Mesenteric fat pad (tissue), 1 donor: Measurements from ENCODE around the gene MAP7. TPM values are rescaled to one million over a fixed set of nuclear protein-coding genes. Genes with fewer than 3 reads are reported as not detected.

Experiments used
- DNase-seq: peaks from one replicate; pipeline ENCODE4 v3.0.0-alpha.2; 2020; ENCODE audit warnings: low spot score
- total RNA-seq: library from RNA; stranded (reverse); fragmentation: NEBNext Ultra II Directional; extraction: Animal tissue kit (Norgen Biotek cat#: 25700); gene quantifications from one replicate; pipeline ENCODE4 v1.2.1, GENCODE V29; 2021
- donor health status: DM: yes; HTN: yes; CAD: no.

Gene MAP7
- total RNA-seq, 1 donor from 2014 or later, result 5.2 TPM

DNA sequence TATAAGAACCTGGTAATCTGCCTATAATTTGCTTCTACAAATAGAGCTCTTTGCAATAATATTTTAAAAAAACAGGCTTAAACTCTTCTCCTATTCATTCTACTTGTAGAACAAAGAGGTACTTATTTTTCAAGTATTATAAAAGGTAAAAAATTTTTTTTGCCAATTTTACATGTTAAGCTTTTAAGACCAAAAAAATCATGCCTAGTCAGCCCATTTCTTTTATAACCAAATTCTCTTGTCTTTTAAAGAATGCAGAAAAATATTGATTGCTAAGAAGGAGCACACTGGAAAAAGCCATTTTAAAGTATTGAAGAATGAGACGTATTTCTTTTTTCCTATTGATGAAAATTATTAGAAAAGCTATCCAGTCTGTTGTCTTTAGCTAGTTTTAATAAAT, 206.5 kb downstream of the MAP7 start:
- DNase-seq, result no peak

DNA sequence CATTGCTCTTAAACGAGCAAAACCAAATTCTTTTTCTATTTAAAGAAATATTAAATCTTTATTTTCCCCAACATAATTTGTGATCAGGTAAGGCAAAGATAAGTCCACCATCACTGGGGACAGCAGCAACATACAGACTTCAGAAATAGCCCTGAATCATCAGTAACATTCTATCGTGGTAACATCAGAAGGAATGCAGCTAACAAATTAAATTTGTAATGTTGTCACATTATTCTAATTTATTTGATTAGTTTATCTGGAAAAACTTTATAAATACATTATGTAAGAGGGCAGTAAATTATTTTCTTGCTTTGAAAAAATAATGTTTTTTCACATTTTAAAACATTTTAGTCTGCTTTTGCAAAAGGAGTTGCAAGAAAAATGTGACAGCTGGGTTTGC, 206.9 kb downstream of the MAP7 start:
- no peak for DNase-seq

DNA sequence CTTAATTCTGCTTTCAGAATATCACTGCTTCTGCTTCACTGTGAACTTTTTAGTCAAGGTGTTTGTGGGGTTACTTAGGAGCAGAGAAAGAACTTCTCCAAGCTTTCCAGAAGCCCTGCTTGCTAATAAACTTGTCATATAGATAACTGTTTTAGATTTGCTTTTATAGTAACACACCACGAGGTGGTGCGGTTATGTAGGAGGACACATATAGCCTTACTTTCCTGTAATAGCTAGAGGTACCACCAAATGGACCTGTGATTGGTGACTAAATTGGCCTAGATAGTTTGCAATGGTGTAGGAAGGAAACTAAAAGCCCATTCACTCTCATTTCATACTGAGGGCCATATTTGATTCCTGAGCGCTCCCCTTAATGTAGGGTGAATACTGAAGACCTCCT, 208.3 kb downstream of the MAP7 start:
- DNase-seq, result no peak

DNA sequence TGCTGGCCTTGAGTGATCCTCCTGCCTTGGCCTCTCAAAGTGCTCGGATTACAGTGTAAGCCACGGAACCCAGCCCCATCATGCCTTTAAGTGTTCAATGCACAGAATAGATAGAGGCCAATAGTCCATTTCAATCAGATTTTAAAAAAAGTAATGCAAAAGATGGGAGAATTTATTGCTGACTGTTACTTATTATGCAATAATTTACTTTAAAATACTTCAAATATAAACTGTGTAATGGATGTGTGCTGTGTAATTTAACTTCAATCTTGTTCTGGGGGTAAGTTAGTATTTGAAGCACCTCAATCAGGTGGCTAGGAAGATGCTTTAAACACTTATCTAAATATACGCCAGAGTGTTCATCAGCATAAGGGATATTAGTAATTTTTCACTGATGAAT, 208.9 kb downstream of the MAP7 start:
- no peak for DNase-seq

DNA sequence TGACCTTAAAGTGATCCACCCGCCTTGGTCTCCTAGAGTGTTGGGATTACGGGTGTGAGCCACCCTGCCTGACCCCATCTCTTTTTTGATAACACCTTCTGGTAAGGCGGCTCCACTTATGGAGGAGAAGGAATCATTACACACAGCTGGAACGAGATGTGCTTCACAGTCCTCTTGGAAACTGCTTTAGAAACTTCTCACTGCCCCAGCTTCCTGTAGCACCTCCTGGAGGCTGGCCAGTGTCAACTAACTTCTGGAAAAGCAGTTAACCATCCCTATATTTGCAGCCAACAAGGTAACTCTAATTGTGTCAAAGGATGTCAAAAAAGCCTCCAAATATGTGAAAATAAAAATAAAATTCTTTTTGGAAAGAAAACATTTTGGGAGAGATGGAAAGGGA, 211.7 kb downstream of the MAP7 start:
- DNase-seq, result no peak

DNA sequence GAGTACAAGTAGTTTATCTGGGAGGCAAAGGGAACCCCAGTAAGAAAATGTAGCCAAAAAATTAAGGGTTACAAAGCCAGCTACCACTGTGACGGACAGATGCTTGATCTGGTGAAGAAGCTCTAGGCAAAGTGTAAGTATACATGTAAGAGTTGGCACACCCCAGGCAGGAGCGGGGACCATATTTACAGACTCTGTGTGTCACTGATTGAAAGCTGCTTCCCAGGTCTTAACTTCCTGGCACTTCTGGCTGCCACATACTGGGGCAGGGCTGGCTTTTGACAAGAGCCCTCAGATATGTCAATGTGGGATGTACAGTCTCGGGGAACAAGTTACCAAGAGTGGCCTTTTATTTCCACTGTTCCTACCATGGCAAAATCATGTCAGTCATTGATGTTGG, 212.6 kb downstream of the MAP7 start:
- DNase-seq, result no peak

DNA sequence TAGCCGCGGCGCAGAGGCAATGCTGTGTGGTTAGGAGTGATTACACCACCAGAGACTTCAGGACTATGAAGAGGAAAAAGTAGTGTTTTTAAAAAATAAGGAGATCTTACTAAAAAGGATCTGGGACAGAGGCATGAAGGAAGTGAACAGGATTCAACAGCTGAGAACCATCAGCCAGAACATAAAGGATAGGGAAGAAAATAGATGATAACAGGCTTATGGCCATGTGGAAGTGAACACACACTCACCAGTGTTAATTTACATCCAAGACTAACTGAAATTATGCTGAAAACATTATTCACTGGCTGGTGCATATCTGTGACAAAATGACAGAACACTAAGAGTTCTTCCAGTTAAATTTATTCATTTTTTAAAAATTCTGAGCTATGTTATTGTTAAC, 213.1 kb downstream of the MAP7 start:
- no peak for DNase-seq

DNA sequence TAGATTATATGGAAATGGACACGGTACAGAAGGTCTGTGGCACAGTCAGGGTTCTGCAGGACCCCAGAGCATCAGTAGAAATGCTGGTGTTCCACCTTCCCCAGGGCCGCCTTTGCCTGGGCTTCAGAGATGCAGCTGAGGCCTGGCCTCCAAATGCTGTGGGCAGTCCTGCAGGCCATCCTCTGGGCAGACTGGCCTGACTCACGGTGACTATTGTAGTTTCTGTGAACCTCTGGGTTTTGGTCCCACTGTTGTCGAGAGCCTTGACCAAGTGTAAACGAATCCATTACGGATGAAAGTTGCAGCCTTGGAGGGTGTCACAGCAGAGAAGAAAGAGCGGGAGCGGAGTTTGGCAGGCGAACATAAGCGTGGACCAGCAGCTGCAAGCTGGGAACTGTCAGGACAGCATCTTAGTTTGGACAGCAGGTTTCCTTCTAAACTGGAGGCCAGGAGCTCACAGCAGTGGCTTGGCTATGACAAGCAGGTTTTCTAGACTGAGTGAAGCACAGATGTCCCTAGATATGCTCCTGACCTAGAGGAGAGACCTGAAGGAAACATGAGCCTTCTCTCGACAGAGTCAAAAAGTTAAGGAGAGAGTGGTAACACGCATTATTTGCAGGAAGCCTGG, 214.4 kb downstream of the MAP7 start:
- no peak for DNase-seq

DNA sequence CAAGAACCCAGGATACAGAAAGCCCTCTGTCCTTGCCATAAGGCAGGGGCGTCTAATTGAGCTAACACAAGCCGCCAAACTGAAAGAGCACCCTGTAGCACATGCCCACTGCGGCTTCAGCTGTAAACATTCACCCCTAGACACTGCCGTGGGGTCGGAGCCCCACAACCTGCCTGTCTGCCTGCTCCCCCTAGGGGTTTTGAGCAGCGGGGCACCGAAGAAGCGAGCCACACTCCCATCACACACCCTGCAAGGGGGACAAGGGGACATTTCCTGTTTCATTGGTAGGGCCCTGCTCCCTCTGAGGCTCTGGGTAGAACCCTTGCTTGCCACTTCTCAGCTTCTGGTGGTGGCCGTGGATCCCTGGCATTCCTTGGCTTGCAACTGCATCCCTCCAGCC, 215.4 kb downstream of the MAP7 start:
- no peak for DNase-seq

DNA sequence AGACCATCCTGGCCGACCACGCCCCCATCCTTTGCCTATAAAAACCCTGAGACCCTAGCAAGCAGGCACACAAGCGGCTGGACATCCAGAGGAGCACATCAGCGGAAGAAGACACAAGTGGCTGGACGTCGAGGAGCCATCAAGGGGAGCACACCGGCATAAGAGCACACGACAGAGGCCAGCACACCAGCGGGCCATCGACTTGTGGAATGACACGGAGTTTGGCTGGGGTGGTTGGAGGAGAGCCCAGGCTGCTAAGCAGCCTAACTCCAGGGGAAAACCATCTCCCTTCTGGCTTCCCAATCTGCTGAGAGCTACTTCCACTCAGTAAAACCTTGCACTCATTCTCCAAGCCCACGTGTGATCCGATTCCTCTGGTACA, 215.8 kb downstream of the MAP7 start:
- no peak for DNase-seq

DNA sequence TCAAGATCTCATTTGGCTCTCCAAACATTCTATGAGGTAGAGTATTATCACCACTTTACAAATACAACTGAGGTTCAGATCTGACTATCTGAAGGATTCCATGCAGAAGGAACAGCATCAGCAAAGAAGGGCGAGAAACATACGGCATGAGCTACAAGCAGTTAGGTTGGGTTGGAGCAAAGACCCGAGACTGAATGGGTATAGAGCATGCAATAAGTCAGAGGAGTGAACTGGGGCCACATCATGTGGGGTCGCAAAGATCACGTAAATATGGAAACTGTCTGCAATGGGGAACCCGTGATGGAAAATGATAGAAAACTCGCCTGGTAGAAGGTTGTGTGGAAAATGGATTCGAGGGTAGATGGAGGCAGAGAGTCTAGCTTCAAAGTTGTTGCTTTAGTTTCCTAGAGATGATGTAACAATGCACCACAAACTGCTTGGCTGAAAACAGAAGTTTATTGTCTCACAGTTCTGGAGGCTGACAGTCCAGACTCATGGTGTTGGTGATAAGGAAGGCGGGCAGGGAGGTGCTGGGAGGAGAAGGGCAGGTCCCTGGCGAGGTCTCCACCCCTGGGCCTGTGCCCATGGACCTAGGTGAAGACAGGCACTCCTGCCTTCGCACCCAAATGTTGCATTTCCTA, 216.3 kb downstream of the MAP7 start:
- no peak for DNase-seq

DNA sequence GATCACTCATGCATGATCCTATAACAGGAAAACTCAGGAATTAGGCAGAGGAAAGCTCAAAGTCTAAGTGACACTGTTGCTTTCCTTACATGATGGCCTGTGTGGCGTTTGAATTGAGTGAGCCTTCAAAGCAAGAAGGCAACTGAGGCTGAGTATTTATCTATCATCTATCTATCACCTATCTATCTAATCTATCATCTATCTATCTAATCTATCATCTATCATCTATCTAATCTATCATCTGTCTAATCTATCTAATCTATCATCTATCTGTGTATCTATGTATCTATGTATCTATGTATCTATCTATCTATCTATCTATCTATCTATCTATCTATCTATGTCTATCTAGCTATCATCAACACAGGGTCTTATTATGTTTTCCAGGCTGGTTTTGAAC, 218.8 kb downstream of the MAP7 start:
- DNase-seq, result no peak

DNA sequence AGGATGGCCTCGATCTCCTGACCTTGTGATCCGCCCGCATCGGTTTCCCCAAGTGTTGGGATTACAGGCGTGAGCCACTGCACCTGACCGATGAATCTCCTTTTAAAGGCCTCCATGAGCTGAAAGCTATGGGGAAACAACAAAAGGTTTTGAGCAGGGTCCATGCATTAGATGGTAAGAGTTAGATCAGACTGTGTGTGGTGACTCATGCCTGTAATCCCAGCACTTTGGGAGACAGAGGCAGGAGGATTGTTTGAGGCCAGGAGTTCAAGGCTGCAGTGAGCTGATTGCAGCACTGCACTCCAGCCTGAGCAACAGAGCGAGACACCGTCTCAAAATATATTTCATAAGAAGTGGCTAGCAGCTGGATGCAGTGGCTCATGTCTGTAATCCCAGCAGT, 219.6 kb downstream of the MAP7 start:
- no peak for DNase-seq

DNA sequence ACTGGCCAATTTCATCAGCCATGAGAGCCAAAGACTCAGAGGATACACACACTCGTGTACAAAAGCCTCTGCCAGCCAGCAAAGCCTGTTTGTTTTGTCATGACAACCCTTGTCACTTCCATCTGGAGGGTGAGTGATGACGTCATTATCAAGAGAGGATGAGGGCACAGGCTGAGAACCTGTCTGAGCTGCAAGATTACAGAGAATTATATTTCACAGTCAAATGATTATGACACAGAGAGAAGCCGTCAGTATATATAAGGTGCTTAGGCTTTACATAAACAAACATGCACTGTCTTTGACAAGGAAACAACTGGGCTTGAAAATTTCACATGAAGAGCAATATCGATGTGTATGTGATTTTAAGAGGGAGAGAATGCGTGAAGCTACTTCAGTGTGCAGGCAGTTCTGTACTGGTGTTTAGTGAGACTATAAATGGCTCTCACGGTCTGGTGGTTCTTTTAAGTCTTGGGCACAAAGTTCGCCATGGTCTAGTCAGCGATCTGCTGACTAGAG, 224.1 kb downstream of the MAP7 start:
- no peak for DNase-seq

DNA sequence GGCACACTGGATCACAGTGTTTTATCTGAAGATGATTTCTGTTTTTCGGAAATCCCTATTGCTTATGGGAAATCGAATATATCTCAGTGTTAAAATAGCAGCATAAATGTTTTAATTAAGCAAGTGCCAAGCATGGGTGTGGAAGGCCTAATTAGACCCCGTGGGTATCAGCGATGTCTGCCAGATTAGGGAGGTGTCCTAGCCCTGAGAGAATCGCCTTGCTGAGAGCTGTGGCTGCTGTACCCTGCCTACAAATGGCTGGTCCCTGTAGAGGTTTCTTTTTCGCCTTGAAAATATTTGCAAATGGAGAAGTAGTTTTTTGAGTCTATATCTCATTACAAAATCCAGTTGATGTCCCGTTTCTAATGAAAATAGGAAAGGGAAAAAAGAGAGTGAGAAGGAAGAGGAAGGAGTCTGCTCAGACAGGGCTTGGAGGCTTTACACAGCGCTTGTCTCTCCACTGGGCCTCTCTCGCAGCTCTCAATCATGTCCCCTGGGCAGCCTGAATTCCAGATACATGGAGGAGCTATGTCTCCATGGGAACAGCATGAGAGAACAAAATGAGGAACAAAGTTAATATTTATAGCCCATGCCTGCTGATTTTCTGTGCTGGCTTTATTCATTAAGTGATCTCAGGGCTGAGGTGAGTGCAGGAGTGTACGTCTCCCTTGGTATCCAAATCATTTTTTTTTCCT, 225.4 kb downstream of the MAP7 start:
- DNase-seq, result no peak

DNA sequence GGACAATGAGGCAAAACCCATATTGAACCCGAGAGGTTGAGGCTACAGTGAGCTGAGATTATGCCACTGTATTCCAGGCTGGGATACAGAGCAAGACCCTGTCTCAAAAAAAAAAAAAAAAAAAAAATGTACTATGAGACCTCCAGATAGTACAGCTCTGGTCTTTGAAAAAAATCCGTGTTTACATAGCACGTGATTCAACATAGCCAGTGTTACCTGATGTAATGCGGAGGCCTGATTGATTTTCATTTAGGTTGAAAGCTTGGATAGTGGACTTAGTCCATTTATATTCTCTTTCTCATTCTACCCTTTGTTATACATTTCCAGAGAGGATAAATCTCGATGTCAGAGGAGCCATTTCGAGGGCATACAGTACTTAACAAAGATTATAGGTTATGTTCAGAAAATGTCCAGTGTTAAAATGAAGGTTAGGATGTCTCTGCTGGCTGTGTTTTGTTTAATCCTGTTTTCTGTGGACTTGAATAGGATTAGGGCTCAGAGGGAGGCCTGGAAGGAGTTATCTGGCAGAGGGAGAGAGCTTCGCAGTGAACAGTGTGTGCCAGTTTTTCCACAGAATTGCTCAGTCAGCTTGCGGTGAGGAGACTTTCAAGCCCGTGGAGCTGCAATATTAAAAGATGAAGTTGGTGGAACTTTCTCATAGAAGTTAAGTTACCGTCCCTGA, 226.7 kb downstream of the MAP7 start:
- no peak for DNase-seq

DNA sequence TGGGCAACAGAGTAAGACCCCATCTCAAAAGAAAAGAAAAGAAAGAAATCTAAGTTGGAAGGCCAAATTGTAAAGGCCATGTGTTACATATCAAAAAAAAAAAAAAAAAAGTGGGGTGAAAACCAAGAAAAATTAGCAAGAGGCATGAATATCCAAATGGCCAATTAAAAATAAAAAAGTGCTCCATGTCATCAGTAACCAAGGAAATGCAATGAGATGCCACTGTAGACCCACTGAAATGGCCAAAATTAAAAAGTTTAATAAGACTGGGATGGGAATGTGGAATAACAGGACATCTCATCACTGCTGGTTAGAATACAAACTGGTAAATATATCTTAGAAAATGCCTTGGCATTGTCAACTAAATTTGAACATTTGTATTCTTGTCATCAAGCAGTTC, 230.5 kb downstream of the MAP7 start:
- DNase-seq, result no peak

DNA sequence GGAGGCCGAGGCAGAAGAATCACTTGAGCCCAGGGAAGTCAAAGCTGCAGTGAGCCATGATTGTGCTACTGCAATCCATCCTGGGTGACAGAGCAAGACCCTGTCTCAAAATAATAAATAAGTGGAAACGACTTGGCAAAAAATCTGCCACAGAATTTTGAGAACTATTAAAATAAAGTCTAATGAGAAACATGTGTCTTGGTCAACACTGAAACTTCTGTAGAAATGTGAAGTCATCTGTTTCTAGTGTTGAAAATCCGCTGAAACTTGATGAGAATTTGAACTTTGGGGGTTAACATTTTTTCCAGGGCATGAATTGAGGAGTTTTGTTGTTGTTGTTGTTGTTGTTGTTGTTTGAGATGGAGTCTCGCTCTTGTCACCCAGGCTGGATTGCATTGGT, 231.5 kb downstream of the MAP7 start:
- DNase-seq, result no peak

DNA sequence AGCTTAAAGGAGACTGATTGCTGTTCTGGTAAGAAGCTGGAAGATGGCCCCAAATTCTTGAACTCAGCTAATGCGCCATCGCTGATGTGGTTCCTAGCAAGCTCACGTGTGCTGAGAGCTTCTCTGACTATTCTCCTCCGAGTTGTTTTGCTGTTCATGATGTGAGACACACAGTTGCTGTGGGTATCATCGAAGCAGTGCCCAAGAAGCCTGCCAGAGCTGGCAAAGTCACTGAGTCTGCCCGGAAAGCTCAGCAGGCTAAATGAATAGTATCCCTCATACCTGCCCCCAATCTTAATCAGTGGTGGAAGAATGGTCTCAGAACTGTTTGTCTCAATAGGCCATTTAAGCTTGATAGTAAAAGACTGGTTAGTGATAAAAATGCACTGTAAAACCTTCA, 232.3 kb downstream of the MAP7 start:
- DNase-seq, result no peak

DNA sequence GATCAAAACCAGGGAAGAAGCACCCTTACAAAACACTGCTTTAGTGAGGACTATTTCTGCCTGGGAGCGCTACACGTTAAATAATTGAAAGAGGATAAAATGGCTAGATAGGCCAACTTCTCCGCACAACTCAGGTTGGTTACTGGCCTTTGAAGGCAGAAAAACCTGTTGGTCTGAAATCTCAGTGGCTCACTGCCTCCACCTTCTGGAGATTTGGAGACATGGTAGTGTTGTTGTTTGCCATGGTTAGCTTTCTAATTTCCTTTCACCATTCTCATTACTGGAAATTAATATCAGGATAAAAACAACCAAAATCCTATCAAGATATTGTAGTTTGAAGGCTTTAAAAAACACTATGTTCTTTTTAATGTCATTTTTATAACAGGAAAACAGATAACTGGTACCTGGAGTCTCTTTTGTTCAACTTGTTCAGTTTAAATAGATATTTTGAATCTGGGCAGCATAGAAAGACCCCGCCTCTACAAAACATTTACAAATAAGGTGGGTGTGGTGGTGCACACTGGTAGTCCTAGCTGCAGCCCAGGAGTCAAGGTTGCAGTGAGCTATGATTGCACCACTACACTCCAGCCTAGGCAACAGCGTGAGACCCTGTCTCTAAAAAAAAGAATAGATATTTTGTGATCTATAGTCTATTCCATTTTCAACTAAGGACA, 233.1 kb downstream of the MAP7 start:
- DNase-seq, result no peak

DNA sequence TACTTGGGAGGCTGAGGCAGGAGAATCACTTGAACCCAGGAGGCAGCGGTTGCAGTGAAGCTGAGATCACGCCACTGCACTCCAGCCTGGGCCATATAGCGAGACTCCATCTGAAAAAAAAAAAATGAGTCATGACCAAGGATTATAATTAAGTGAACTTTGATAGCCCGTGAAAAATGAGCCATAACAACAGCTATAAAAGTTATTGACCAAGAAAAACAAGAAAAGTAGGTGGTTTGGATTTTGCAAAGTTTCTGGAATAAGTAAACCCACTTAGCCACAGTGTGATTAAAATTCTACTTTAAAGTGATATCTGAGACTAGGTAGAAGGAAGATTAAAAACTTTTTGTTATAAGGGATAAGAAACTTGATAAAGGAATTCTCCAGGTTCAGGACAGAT, 234.6 kb downstream of the MAP7 start:
- DNase-seq, result no peak

DNA sequence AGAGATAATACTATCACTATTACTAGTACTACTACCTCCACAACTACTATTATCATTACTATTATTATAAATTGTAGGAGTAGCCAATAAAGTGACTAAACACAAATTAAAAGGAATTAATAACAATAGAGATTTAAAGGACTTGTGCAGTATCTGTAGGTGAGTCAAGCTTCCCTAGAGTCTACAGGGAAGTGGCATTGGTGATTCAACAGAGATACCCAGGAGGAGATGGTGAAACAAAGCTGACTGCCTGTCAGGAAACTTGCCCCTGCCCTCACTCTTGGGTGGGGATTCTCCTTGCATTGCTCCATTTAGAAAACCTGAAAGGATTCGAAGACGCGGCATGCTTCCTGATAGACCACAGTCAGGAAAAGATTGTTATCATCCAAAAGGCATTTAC, 237.2 kb downstream of the MAP7 start:
- no peak for DNase-seq
